Measurements from ENCODE around the gene TMEM207.

Gene TMEM207

GRCh38 chr3:190387578-190388213 lies 62.0 kb downstream of the TMEM207 start, which contains the start of gene CLDN16:
Gene CLDN16 (plus strand): TSS chr3:190388163. CDS start chr3:190388330, 167 bp downstream.
- no peak within 1 kb of the TSS for H3K4me3 ChIP-seq (ENCODE audit: low read depth, low read length)

GRCh38 chr3:190385731-190386688 lies 63.7 kb downstream of the TMEM207 start:
- Histone ChIP-seq H3K4me2 (ENCODE audit: low read length) (no peak overlapping the region), H3K4me3 (ENCODE audit: low read depth, low read length) (no peak overlapping the region), H3K9ac (no peak overlapping the region), H3K9me3 (ENCODE audit: control insufficient read depth, low read length) (no peaks in the 10 kb centered on the region), H2AFZ (no peak overlapping the region), H3K36me3 (ENCODE audit: control insufficient read depth, insufficient read depth, low read length) (no peaks in the 10 kb centered on the region), H3K4me1 (no peaks in the 10 kb centered on the region), H3K79me2 (no peaks in the 10 kb centered on the region), H3K27ac (no peak overlapping the region), H3K27me3 (ENCODE audit: control insufficient read depth, insufficient read depth, low read length) (no peaks in the 10 kb centered on the region)
- no peak for TF ChIP-seq CTCF (IDR thresholded peaks at IDR 0.05)

More at GRCh38 chr3:190387578-190388213, 62.0 kb downstream of the TMEM207 start, which contains the start of gene CLDN16:
- Histone ChIP-seq H3K27ac (no peak within 1 kb of the TSS), H3K36me3 (ENCODE audit: control insufficient read depth, insufficient read depth, low read length) (no peaks in the 10 kb centered on the region), H3K4me1 (no peaks in the 10 kb centered on the region), H3K79me2 (no peaks in the 10 kb centered on the region), H3K9me3 (ENCODE audit: control insufficient read depth, low read length) (no peaks in the 10 kb centered on the region), H3K4me2 (ENCODE audit: low read length) (no peak within 1 kb of the TSS), H3K9ac (no peak within 1 kb of the TSS), H2AFZ (no peak within 1 kb of the TSS), H3K27me3 (ENCODE audit: control insufficient read depth, insufficient read depth, low read length) (no peaks in the 10 kb centered on the region)
- no peak for TF ChIP-seq CTCF (IDR thresholded peaks at IDR 0.05)

- H3K79me2 ChIP-seq, result no peaks in the 10 kb centered on the region
These were observed 65.4 kb downstream of the TMEM207 start for GRCh38 chr3:190384309-190384756.

GRCh38 chr3:190382082-190382481 lies 67.6 kb downstream of the TMEM207 start:
- no peak overlapping the region for H2AFZ ChIP-seq
- H3K79me2 ChIP-seq, result no peaks in the 10 kb centered on the region
- no peaks in the 10 kb centered on the region for H3K27me3 ChIP-seq (ENCODE audit: control insufficient read depth, insufficient read depth, low read length)
- no peaks in the 10 kb centered on the region for H3K36me3 ChIP-seq (ENCODE audit: control insufficient read depth, insufficient read depth, low read length)
- H3K4me1 ChIP-seq, result no peaks in the 10 kb centered on the region
- no peak for TF ChIP-seq CTCF (IDR thresholded peaks at IDR 0.05)
- no peak overlapping the region for H3K4me2 ChIP-seq (ENCODE audit: low read length)
- no peak overlapping the region for H3K27ac ChIP-seq
- H3K4me3 ChIP-seq (ENCODE audit: low read depth, low read length), result no peak overlapping the region
- no peak overlapping the region for H3K9ac ChIP-seq
- no peaks in the 10 kb centered on the region for H3K9me3 ChIP-seq (ENCODE audit: control insufficient read depth, low read length)

More at GRCh38 chr3:190384309-190384756, 65.4 kb downstream of the TMEM207 start:
- Histone ChIP-seq H2AFZ (no peak overlapping the region), H3K4me2 (ENCODE audit: low read length) (no peak overlapping the region), H3K36me3 (ENCODE audit: control insufficient read depth, insufficient read depth, low read length) (no peaks in the 10 kb centered on the region), H3K9ac (no peak overlapping the region), H3K9me3 (ENCODE audit: control insufficient read depth, low read length) (no peaks in the 10 kb centered on the region), H3K27ac (no peak overlapping the region), H3K27me3 (ENCODE audit: control insufficient read depth, insufficient read depth, low read length) (no peaks in the 10 kb centered on the region), H3K4me3 (ENCODE audit: low read depth, low read length) (no peak overlapping the region), H3K4me1 (no peaks in the 10 kb centered on the region)
- peak; percentile 10 for TF ChIP-seq CTCF (IDR thresholded peaks at IDR 0.05)
